GM12878 (cell line): Measurements from ENCODE around the gene SYNJ2.

Experiments
- EZH2 ChIP-seq: IDR thresholded peaks from 2 replicates; pipeline ENCODE4 v1.6.1; 2012; ENCODE audit warnings: low read depth, mild to moderate bottlenecking, control low read depth, inconsistent platforms, low read length, borderline replicate concordance; ENCODE audit not compliant: control insufficient read depth
- GABPA ChIP-seq: IDR thresholded peaks from 2 replicates; pipeline ENCODE4 v1.6.1; 2014; ENCODE audit warnings: antibody characterized with exemption, low read depth, mild to moderate bottlenecking, inconsistent platforms
- JUNB ChIP-seq: IDR thresholded peaks from 2 replicates; pipeline ENCODE4 v1.6.1; 2016; ENCODE audit warnings: antibody characterized with exemption, mild to moderate bottlenecking
- KLF5 ChIP-seq: fragments of 450-650 bp; IDR thresholded peaks from 2 replicates; pipeline ENCODE4 v1.6.1; 2014; ENCODE audit warnings: mild to moderate bottlenecking; ENCODE audit not compliant: partially characterized antibody
- RAD21 ChIP-seq: IDR thresholded peaks from 2 replicates; pipeline ENCODE4 v1.6.1; 2011; ENCODE audit warnings: mild to moderate bottlenecking, low read depth, low read length, moderate library complexity; ENCODE audit not compliant: insufficient read depth
- RBBP5 ChIP-seq: fragments of 200-600 bp; sonication (generic); conservative IDR thresholded peaks from 2 replicates; pipeline ENCODE4 v1.6.1; 2016
- RCOR1 ChIP-seq: conservative IDR thresholded peaks from 2 replicates; pipeline ENCODE4 v1.6.1; 2012; ENCODE audit warnings: low read depth, low read length, improper control_type of control experiment
- RFX5 ChIP-seq: IDR thresholded peaks from 2 replicates; pipeline ENCODE4 v1.6.1; 2011; ENCODE audit warnings: low read depth, low read length, improper control_type of control experiment
- SRF ChIP-seq, 2 experiments: IDR thresholded peaks; 2 replicates each; pipeline ENCODE4 v1.6.1; 2011; ENCODE audit warnings: low read depth in 2 of 2, low read length in 2 of 2, mild to moderate bottlenecking in 1 of 2, moderate library complexity in 1 of 2
- TAF1 ChIP-seq: IDR thresholded peaks from 2 replicates; pipeline ENCODE4 v1.6.1; 2011; ENCODE audit warnings: mild to moderate bottlenecking, low read depth, low read length, borderline replicate concordance
- ZBTB40 ChIP-seq: fragments of 450-650 bp; IDR thresholded peaks from 2 replicates; pipeline ENCODE4 v1.6.1; 2016; ENCODE audit warnings: mild to moderate bottlenecking, moderate library complexity, borderline replicate concordance
- TF ChIP-seq, protein P1 (sequence below), 3 experiments: IDR thresholded peaks in 2 of 3; conservative IDR thresholded peaks in 1 of 3; 2 replicates each; pipeline ENCODE4 v1.5.1; 2011; ENCODE audit warnings: low read depth in 3 of 3, low read length in 3 of 3, mild to moderate bottlenecking in 3 of 3, control low read depth in 2 of 3, moderate library complexity in 2 of 3, inconsistent platforms in 1 of 3, mixed read lengths in 1 of 3; ENCODE audit not compliant: control insufficient read depth in 2 of 3, insufficient read depth in 1 of 3; ENCODE audit errors: extremely low read depth in 1 of 3
- TF ChIP-seq, protein P2 (sequence below): IDR thresholded peaks from 2 replicates; pipeline ENCODE4 v1.6.1; 2012; ENCODE audit warnings: low read length, inconsistent platforms
- TF ChIP-seq, protein P3 (sequence below): IDR thresholded peaks from 2 replicates; pipeline ENCODE4 v1.6.1; 2012; ENCODE audit warnings: low read depth, low read length, improper control_type of control experiment

DNA sequence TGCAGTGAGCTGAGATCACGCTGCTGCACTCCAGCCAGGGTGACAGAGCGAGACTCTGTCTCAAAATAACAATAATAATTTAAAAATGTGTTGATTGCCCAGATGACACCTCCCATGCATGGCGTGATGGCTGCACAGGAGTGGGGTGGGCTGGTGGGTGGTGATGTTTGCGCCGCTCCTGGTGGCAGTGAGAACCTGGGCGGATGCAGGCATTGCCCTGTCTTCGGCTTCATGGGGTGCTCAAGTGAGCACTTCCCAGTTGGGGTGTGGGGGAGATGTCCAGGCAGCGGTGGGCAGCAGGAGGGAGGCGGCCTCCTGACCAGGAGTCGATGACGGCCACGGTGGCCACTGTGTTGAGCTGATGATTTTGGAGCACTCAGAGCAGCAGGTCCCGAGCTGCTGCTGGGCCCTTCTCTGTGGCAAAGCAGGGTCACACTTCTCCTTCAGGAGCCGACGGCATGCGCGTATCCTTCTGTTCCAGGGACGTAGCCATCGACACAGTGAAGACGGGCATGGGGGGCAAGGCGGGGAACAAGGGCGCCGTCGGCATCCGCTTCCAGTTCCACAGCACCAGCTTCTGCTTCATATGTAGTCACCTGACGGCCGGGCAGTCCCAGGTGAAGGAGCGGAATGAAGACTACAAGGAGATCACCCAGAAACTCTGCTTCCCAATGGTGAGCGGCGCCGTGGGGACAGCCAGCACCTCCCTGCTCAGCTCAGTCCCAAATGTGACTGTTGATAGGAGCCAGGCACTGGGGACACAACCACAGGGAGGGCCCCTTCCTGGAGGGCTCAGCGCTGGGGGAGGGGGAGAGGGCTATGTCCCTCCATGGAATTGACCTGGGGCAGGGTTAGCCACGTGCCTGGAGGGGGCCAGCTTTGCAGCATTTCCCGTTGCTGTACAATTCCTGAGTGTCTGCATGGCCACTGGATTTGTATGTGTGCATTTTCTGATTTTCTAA, 89.7 kb downstream of the SYNJ2 start:
- no peak for TF ChIP-seq JUNB
- no peak for TF ChIP-seq RCOR1
- TF ChIP-seq ZBTB40, result no peak
- TF ChIP-seq EZH2, result no peak
- TF ChIP-seq, protein P1, sequence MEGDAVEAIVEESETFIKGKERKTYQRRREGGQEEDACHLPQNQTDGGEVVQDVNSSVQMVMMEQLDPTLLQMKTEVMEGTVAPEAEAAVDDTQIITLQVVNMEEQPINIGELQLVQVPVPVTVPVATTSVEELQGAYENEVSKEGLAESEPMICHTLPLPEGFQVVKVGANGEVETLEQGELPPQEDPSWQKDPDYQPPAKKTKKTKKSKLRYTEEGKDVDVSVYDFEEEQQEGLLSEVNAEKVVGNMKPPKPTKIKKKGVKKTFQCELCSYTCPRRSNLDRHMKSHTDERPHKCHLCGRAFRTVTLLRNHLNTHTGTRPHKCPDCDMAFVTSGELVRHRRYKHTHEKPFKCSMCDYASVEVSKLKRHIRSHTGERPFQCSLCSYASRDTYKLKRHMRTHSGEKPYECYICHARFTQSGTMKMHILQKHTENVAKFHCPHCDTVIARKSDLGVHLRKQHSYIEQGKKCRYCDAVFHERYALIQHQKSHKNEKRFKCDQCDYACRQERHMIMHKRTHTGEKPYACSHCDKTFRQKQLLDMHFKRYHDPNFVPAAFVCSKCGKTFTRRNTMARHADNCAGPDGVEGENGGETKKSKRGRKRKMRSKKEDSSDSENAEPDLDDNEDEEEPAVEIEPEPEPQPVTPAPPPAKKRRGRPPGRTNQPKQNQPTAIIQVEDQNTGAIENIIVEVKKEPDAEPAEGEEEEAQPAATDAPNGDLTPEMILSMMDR (IDR thresholded peaks at IDR 0.05 in 2 of 3, conservative IDR thresholded peaks at IDR 0.05 in 1 of 3; ENCODE audit: control insufficient read depth in 2 of 3, extremely low read depth in 1 of 3, insufficient read depth in 1 of 3, low read depth in 3 of 3, low read length in 3 of 3), result no peak
- no peak for TF ChIP-seq RFX5
- no peak for TF ChIP-seq TAF1
- TF ChIP-seq, protein P2, sequence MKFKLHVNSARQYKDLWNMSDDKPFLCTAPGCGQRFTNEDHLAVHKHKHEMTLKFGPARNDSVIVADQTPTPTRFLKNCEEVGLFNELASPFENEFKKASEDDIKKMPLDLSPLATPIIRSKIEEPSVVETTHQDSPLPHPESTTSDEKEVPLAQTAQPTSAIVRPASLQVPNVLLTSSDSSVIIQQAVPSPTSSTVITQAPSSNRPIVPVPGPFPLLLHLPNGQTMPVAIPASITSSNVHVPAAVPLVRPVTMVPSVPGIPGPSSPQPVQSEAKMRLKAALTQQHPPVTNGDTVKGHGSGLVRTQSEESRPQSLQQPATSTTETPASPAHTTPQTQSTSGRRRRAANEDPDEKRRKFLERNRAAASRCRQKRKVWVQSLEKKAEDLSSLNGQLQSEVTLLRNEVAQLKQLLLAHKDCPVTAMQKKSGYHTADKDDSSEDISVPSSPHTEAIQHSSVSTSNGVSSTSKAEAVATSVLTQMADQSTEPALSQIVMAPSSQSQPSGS, result no peak
- TF ChIP-seq, protein P3, sequence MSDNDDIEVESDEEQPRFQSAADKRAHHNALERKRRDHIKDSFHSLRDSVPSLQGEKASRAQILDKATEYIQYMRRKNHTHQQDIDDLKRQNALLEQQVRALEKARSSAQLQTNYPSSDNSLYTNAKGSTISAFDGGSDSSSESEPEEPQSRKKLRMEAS, result no peak
- TF ChIP-seq RBBP5, result no peak
- no peak for TF ChIP-seq SRF (IDR thresholded peaks at IDR 0.05; ENCODE audit: low read depth in 2 of 2, low read length in 2 of 2)
- no peak for TF ChIP-seq KLF5
- no peak for TF ChIP-seq RAD21
- TF ChIP-seq GABPA, result no peak
